ENCODE data around the gene GPC6. TPM values are rescaled to one million over a fixed set of nuclear protein-coding genes. Genes with fewer than 3 reads are reported as not detected.

Gene GPC6
- total RNA-seq, 4 donors from 2014 or later: 6.7 to 67.2 (median 11.1) TPM

- no peak for TF ChIP-seq POLR2A (IDR thresholded peaks at IDR 0.05)
- TF ChIP-seq, protein P1, sequence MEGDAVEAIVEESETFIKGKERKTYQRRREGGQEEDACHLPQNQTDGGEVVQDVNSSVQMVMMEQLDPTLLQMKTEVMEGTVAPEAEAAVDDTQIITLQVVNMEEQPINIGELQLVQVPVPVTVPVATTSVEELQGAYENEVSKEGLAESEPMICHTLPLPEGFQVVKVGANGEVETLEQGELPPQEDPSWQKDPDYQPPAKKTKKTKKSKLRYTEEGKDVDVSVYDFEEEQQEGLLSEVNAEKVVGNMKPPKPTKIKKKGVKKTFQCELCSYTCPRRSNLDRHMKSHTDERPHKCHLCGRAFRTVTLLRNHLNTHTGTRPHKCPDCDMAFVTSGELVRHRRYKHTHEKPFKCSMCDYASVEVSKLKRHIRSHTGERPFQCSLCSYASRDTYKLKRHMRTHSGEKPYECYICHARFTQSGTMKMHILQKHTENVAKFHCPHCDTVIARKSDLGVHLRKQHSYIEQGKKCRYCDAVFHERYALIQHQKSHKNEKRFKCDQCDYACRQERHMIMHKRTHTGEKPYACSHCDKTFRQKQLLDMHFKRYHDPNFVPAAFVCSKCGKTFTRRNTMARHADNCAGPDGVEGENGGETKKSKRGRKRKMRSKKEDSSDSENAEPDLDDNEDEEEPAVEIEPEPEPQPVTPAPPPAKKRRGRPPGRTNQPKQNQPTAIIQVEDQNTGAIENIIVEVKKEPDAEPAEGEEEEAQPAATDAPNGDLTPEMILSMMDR (IDR thresholded peaks at IDR 0.05): peak; percentile 73 to 80 (median 76)
- Histone ChIP-seq H3K27ac (no peak overlapping the region), H3K27me3 (no peaks in the 10 kb centered on the region), H3K4me3 (no peak overlapping the region), H3K9me3 (no peaks in the 10 kb centered on the region), H3K36me3 (no peaks in the 10 kb centered on the region), H3K4me1 (no peaks in the 10 kb centered on the region)
- intact Hi-C loops (cut with DNase I; ENCODE audit: low total_unique reads): no loop called here
- DNase-seq: peak; percentile 57 to 63
Observed at GRCh38 chr13:94362411-94362909, 1135.9 kb downstream of the GPC6 start.

GRCh38 chr13:94366677-94367076, 1140.1 kb downstream of the GPC6 start:
- H3K9me3 ChIP-seq: no peaks in the 10 kb centered on the region
- H3K27ac ChIP-seq: no peak overlapping the region
- TF ChIP-seq POLR2A (IDR thresholded peaks at IDR 0.05): no peak
- TF ChIP-seq, protein P1 (IDR thresholded peaks at IDR 0.05): no peak
- intact Hi-C loops (cut with DNase I; ENCODE audit: low total_unique reads): no loop called here
- no peak overlapping the region for H3K4me3 ChIP-seq
- H3K27me3 ChIP-seq: no peaks in the 10 kb centered on the region
- DNase-seq: no peak
- H3K36me3 ChIP-seq: no peaks in the 10 kb centered on the region
- H3K4me1 ChIP-seq: no peaks in the 10 kb centered on the region

DNA sequence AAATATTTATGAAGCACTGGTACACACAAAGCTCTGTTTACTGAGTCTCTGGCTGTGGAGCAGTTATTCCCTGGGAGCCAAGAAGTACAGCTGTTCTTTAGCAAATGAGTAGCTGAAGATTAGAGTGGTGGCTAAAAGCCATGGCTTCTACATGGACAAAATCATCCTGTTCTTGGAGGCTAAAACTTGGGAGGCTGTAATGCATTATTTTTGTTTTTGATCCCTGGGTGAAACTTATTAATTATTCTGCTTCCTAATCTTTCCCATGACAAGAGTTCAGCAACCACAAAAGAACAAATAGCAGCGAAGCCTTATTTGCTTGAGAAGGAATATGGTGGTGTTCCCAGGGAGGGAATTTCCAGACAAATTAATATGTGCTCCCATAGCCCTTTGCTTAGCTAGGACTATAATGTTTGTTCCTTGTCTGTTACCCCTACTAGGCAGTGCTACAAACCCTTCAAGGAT, 1143.4 kb downstream of the GPC6 start:
- no peaks in the 10 kb centered on the region for H3K4me1 ChIP-seq

DNA sequence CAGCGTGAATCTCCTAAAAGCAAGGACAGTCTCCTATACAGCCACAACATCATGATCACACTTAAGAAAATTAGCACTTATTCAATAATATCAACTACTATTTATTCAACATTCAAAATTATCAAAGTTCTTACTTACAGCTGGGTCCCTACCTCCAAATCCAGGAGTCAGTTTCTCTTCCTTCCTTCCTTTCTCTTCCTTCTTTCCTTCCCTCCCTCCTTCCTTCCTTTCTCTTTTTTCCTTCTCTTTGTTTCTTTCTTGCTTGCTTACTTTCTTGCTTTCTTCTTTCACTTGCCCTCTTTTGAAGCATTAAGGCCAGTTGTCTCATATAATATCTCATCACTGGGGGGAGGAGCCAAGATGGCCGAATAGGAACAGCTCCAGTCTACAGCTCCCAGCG, 1145.2 kb downstream of the GPC6 start:
- Histone ChIP-seq H3K4me3 (no peak overlapping the region), H3K9me3 (no peaks in the 10 kb centered on the region), H3K27ac (no peak overlapping the region), H3K4me1 (no peaks in the 10 kb centered on the region), H3K27me3 (no peaks in the 10 kb centered on the region), H3K36me3 (no peaks in the 10 kb centered on the region)
- intact Hi-C loops (cut with DNase I; ENCODE audit: low total_unique reads): no loop called here
- TF ChIP-seq, protein P1 (IDR thresholded peaks at IDR 0.05): no peak
- no peak for TF ChIP-seq POLR2A (IDR thresholded peaks at IDR 0.05)
- no peak for DNase-seq

More for the DNA sequence above, 1143.4 kb downstream of the GPC6 start:
- H3K27ac ChIP-seq: no peak overlapping the region
- H3K4me3 ChIP-seq: no peak overlapping the region
- no peak for TF ChIP-seq POLR2A (IDR thresholded peaks at IDR 0.05)
- TF ChIP-seq, protein P1 (IDR thresholded peaks at IDR 0.05): no peak
- peak in 1 of 2 donors; percentile 26 for DNase-seq
- no peaks in the 10 kb centered on the region for H3K9me3 ChIP-seq
- intact Hi-C loops (cut with DNase I; ENCODE audit: low total_unique reads): no loop called here
- H3K27me3 ChIP-seq: no peaks in the 10 kb centered on the region
- H3K36me3 ChIP-seq: no peaks in the 10 kb centered on the region

DNA sequence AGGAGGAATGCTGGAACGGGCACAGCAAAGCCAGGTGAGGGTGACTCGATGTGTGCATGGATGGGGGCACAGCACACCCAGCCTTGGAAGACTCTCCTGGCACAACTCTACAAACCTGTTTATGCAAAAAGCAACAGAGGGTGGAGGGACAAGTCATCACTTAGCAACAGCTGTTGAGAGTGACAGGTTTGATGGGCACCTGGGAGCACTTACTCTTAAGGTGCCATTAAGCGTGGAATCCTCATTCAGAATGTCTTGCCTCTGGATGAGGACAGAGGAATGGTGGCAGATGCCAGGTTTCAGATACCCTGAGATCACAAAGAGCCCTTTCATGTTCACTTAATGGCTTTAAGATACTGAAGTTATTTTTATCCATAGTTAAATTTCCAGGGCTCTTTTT, 1155.9 kb downstream of the GPC6 start:
- no peak for TF ChIP-seq POLR2A (IDR thresholded peaks at IDR 0.05)
- TF ChIP-seq, protein P1 (IDR thresholded peaks at IDR 0.05): no peak
- no peaks in the 10 kb centered on the region for H3K4me1 ChIP-seq
- H3K9me3 ChIP-seq: no peaks in the 10 kb centered on the region
- no peak overlapping the region for H3K4me3 ChIP-seq
- DNase-seq: no peak
- no peak overlapping the region for H3K27ac ChIP-seq
- intact Hi-C loops (cut with DNase I; ENCODE audit: low total_unique reads): no loop called here
- H3K36me3 ChIP-seq: no peaks in the 10 kb centered on the region
- H3K27me3 ChIP-seq: no peaks in the 10 kb centered on the region

Measured in uterus (tissue), 4 donors.